OCI-LY3 (cell line): ENCODE data around the gene WNT3.

Source experiments
- EZH2phosphoT487 ChIP-seq: fragments of 200-600 bp; shearing (Covaris generic); IDR thresholded peaks from 2 replicates; pipeline ENCODE4 v1.6.1; 2018; ENCODE audit warnings: antibody characterized with exemption, mixed run types, low read depth
- TF ChIP-seq, protein P1 (sequence below): fragments of 200-600, 300-600 bp; sonication (generic); IDR thresholded peaks from 2 replicates; pipeline ENCODE4 v1.5.1; 2014; ENCODE audit warnings: antibody characterized with exemption, low read length, low read depth

DNA sequence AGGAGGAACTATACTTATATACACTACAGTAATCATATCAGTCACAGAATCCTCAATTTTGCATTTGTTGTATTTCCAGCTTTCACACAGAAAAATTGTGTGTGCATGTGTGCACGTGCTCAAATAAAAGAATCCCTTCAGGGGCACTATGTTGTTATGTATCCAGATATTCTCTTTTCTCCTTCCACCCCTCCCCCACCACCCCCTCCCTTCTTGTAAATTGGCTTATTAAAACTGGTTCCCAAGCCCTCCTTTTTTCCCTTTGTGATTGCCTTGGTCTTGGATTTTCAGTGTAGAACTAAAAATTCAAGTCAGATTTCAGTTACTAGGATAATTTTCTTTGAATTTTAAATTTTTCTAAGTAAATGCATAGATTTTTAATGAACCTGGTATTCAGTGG, 86.3 kb downstream of the WNT3 start:
- TF ChIP-seq, protein P1, sequence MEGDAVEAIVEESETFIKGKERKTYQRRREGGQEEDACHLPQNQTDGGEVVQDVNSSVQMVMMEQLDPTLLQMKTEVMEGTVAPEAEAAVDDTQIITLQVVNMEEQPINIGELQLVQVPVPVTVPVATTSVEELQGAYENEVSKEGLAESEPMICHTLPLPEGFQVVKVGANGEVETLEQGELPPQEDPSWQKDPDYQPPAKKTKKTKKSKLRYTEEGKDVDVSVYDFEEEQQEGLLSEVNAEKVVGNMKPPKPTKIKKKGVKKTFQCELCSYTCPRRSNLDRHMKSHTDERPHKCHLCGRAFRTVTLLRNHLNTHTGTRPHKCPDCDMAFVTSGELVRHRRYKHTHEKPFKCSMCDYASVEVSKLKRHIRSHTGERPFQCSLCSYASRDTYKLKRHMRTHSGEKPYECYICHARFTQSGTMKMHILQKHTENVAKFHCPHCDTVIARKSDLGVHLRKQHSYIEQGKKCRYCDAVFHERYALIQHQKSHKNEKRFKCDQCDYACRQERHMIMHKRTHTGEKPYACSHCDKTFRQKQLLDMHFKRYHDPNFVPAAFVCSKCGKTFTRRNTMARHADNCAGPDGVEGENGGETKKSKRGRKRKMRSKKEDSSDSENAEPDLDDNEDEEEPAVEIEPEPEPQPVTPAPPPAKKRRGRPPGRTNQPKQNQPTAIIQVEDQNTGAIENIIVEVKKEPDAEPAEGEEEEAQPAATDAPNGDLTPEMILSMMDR, result no peak
- no peak for TF ChIP-seq EZH2phosphoT487
